ENCODE measurements around the gene CBR3. TPM values are rescaled to one million over a fixed set of nuclear protein-coding genes. Genes with fewer than 3 reads are reported as not detected.

Gene CBR3
- total RNA-seq, 1 donor from 2014 or later: 4.7 TPM

GRCh38 chr21:36159356-36159921 is 24.6 kb downstream of the CBR3 start:
- TF ChIP-seq CTCF (IDR thresholded peaks at IDR 0.05): no peak
- Mint-ChIP-seq H3K9me3 (no peaks in the 10 kb centered on the region), H3K4me3 (no peak overlapping the region), H3K4me1 (peaks cover 40% of the 10 kb centered on the region), H3K36me3 (ENCODE audit: low read depth) (peaks cover 25% of the 10 kb centered on the region), H3K27ac (no peak overlapping the region), H3K27me3 (no peaks in the 10 kb centered on the region)
- intact Hi-C loops (cut with micrococcal nuclease): loop anchor here (5.0 to 10.0 kb wide), 3 partner anchors 825 to 1112 kb away; partner anchors contain the start of genes RUNX1 and VPS26C
- ChIA-PET CTCF (no interaction called here), POLR2A (no interaction called here)
- ATAC-seq (ENCODE audit: low read depth): no peak
- no peak for DNase-seq

GRCh38 chr21:36160850-36161178 is 25.9 kb downstream of the CBR3 start:
- Mint-ChIP-seq H3K4me1 (peaks cover 38% of the 10 kb centered on the region), H3K27ac (no peak overlapping the region), H3K4me3 (no peak overlapping the region), H3K36me3 (ENCODE audit: low read depth) (peaks cover 33% of the 10 kb centered on the region), H3K9me3 (no peaks in the 10 kb centered on the region), H3K27me3 (no peaks in the 10 kb centered on the region)
- ChIA-PET CTCF (no interaction called here), POLR2A (no interaction called here)
- intact Hi-C loops (cut with micrococcal nuclease): no loop called here
- ATAC-seq (ENCODE audit: low read depth) (no peak), DNase-seq (no peak)
- no peak for TF ChIP-seq CTCF (IDR thresholded peaks at IDR 0.05)

- Mint-ChIP-seq H3K9me3 (no peaks in the 10 kb centered on the region), H3K4me3 (no peak overlapping the region), H3K4me1 (peaks cover 35% of the 10 kb centered on the region), H3K27ac (peak overlapping the region; percentile 30), H3K36me3 (ENCODE audit: low read depth) (peaks cover 51% of the 10 kb centered on the region), H3K27me3 (no peaks in the 10 kb centered on the region)
- ATAC-seq (ENCODE audit: low read depth) (no peak), DNase-seq (no peak)
- POLR2A ChIA-PET: interaction anchor here (0.7 kb wide), 1 partner anchor 31 kb away, joined by 6 read pairs; no protein-coding TSS in a partner anchor
- CTCF ChIA-PET: no interaction called here
- intact Hi-C loops (cut with micrococcal nuclease): no loop called here
- no peak for TF ChIP-seq CTCF (IDR thresholded peaks at IDR 0.05)
Measured at GRCh38 chr21:36162631-36163030, 27.8 kb downstream of the CBR3 start.

GRCh38 chr21:36163750-36164741 is 29.2 kb downstream of the CBR3 start:
- CTCF ChIA-PET: interaction anchor here (0.6 kb wide), 1 partner anchor 22 kb away, joined by 3 read pairs; no protein-coding TSS in a partner anchor
- Mint-ChIP-seq H3K9me3 (no peaks in the 10 kb centered on the region), H3K4me1 (peaks cover 27% of the 10 kb centered on the region), H3K27me3 (no peaks in the 10 kb centered on the region), H3K4me3 (no peak overlapping the region), H3K36me3 (ENCODE audit: low read depth) (peaks cover 62% of the 10 kb centered on the region), H3K27ac (peak overlapping the region; percentile 3)
- DNase-seq (no peak), ATAC-seq (ENCODE audit: low read depth) (no peak)
- intact Hi-C loops (cut with micrococcal nuclease): no loop called here
- POLR2A ChIA-PET: interaction anchor here (0.9 to 1.0 kb wide), 3 partner anchors 9 to 156 kb away, joined by 3 to 5 read pairs (median 4); partner anchors contain the start of gene MORC3
- no peak for TF ChIP-seq CTCF (IDR thresholded peaks at IDR 0.05)

GRCh38 chr21:36165356-36165755 is 30.5 kb downstream of the CBR3 start:
- POLR2A ChIA-PET: no interaction called here
- intact Hi-C loops (cut with micrococcal nuclease): no loop called here
- no peak for DNase-seq
- H3K4me3 Mint-ChIP-seq: no peak overlapping the region
- ATAC-seq (ENCODE audit: low read depth): no peak
- CTCF ChIA-PET: no interaction called here
- H3K36me3 Mint-ChIP-seq (ENCODE audit: low read depth): peaks cover 68% of the 10 kb centered on the region
- peaks cover 24% of the 10 kb centered on the region for H3K4me1 Mint-ChIP-seq
- H3K27me3 Mint-ChIP-seq: no peaks in the 10 kb centered on the region
- no peak for TF ChIP-seq CTCF (IDR thresholded peaks at IDR 0.05)
- no peak overlapping the region for H3K27ac Mint-ChIP-seq
- no peaks in the 10 kb centered on the region for H3K9me3 Mint-ChIP-seq
